Measurements from ENCODE around the gene FOXI3. TPM values are rescaled to one million over a fixed set of nuclear protein-coding genes. Genes with fewer than 3 reads are reported as not detected.

Gene FOXI3
- total and polyA plus RNA-seq, 9 of the 15 experiments (the other 6 are each of a cell fraction or from before 2014, with no cell fraction given), result not detected

- in situ Hi-C loops (cut with MboI), result no loop called here
- TF ChIP-seq ATF1 (CRISPR knock-in tag; IDR thresholded peaks at IDR 0.05) (no peak), ATF1 (tag; IDR thresholded peaks at IDR 0.05) (0 out of 2 replicates have a peak, but pooled peaks have one; percentile 10), SNAPC5 (CRISPR knock-in tag; IDR thresholded peaks at IDR 0.05) (no peak), CBFB (CRISPR knock-in tag; IDR thresholded peaks at IDR 0.05) (no peak), KAT8 (IDR thresholded peaks at IDR 0.05; ENCODE audit: low read depth) (no peak), ATF7 (IDR thresholded peaks at IDR 0.05) (0 out of 2 replicates have a peak, but pooled peaks have one; percentile 50), SMAD4 (CRISPR knock-in tag; conservative IDR thresholded peaks at IDR 0.05) (no peak), ILK (tag; IDR thresholded peaks at IDR 0.05; ENCODE audit: borderline replicate concordance, low read depth) (no peak), JUND (IDR thresholded peaks at IDR 0.05; ENCODE audit: borderline replicate concordance, low read depth, low read length) (peak; percentile 8; the same call in 1 of the 2 replicates), JUND (tag; IDR thresholded peaks at IDR 0.05; ENCODE audit: borderline replicate concordance, low read depth, low read length) (no peak), E2F6 (IDR thresholded peaks at IDR 0.05; ENCODE audit: borderline replicate concordance in 1 of 2, extremely low read depth in 1 of 2, insufficient read depth in 1 of 2, insufficient read length in 1 of 2, low read depth in 1 of 2, low read length in 1 of 2, poor library complexity in 1 of 2, severe bottlenecking in 1 of 2) (no peak), ZNF263 (CRISPR knock-in tag; IDR thresholded peaks at IDR 0.05; ENCODE audit: borderline replicate concordance) (no peak), CTCF (IDR thresholded peaks at IDR 0.05 in 2 of 3, conservative IDR thresholded peaks at IDR 0.05 in 1 of 3; ENCODE audit: insufficient read depth in 2 of 3, low read depth in 1 of 3, low read length in 3 of 3) (0 out of 6 replicates have a peak, but pooled peaks of 1 of the 3 experiments have one; percentile 1), CEBPG (CRISPR knock-in tag; IDR thresholded peaks at IDR 0.05) (no peak), CEBPG (tag; conservative IDR thresholded peaks at IDR 0.05 in 1 of 2, IDR thresholded peaks at IDR 0.05 in 1 of 2) (0 out of 4 replicates have a peak, but pooled peaks of 1 of the 2 experiments have one; percentile 22), RAD21 (CRISPR knock-in tag; conservative IDR thresholded peaks at IDR 0.05 in 1 of 2, IDR thresholded peaks at IDR 0.05 in 1 of 2) (peak in 1 of 2 experiments; percentile 33; a peak in 2 of 4 replicates), ELF2 (CRISPR knock-in tag; IDR thresholded peaks at IDR 0.05) (no peak)
Observed at GRCh38 chr2:88481691-88482336, 29.3 kb upstream of the FOXI3 start.

More at GRCh38 chr2:88481691-88482336, 29.3 kb upstream of the FOXI3 start:
- Histone ChIP-seq H3K4me2 (ENCODE audit: insufficient read depth, low read length) (no peak overlapping the region), H3K4me1 (replicated peaks in 1 of 2; ENCODE audit: control insufficient read depth in 2 of 2, insufficient read depth in 2 of 2, low read length in 2 of 2) (no peaks in the 10 kb centered on the region; a peak in 1 of 5 replicates), H3K27me3 (ENCODE audit: control insufficient read depth in 2 of 2, insufficient read depth in 2 of 2, low read length in 2 of 2) (peaks cover 0 to 17% of the 10 kb centered on the region in 2 experiments; a peak in 2 of 5 replicates), H2AFZ (ENCODE audit: low read depth, low read length) (no peak overlapping the region), H3K27ac (ENCODE audit: extremely low read depth, low read depth, low read length) (no peak overlapping the region), H3K36me3 (ENCODE audit: control insufficient read depth, insufficient read depth, low read length) (no peaks in the 10 kb centered on the region), H3K9me1 (ENCODE audit: control insufficient read depth, insufficient read depth, low read length) (no peaks in the 10 kb centered on the region), H3K79me2 (ENCODE audit: control insufficient read depth, insufficient read depth, low read length) (no peaks in the 10 kb centered on the region), H4K20me1 (replicated peaks; ENCODE audit: control insufficient read depth, insufficient read depth, low read length) (no peaks in the 10 kb centered on the region), H3K9ac (ENCODE audit: insufficient read depth in 1 of 2, low read depth in 2 of 2, low read length in 2 of 2) (no peak overlapping the region), H3K4me3 (no peak overlapping the region), H3K9me3 (replicated peaks; ENCODE audit: control insufficient read depth, insufficient read depth, low read depth, low read length) (no peaks in the 10 kb centered on the region)
- ATAC-seq (peak; percentile 73), FAIRE-seq (peak; percentile 23), DNase-seq (ENCODE audit: extremely low read depth in 1 of 4, low spot score in 3 of 4) (peak in 1 of 4 experiments; percentile 9)
- CTCF ChIA-PET (ENCODE audit: low intra/inter-chr PET ratio), result no interaction called here
- intact Hi-C loops (cut with micrococcal nuclease), result no loop called here
- POLR2A ChIA-PET, result interaction anchor here (0.7 to 0.8 kb wide), 2 partner anchors 9 to 46 kb away, joined by 3 to 4 read pairs; no protein-coding TSS in a partner anchor
- 0% methylated on average over 8 of the region's 8 CpGs for WGBS (ENCODE audit: insufficient coverage, low coverage, missing lambda C conversion rate)
- no TSS peak for BruUV-seq (replicated peaks)
